Lower leg skin (tissue), 4 donors: Measurements from ENCODE around the gene FXYD5. TPM values are rescaled to one million over a fixed set of nuclear protein-coding genes. Genes with fewer than 3 reads are reported as not detected.

Source experiments
- DNase-seq, 2 donors: peaks; one replicate each; pipeline ENCODE4 v3.0.0-alpha.2; 2019; ENCODE audit warnings: low spot score in 2 of 2
- H3K4me3 ChIP-seq: fragments of 200-600 bp; sonication (generic); 2 replicates; pipeline ENCODE4 v1.5.1; 2017; ENCODE audit warnings: mild to moderate bottlenecking, low read depth; ENCODE audit not compliant: poor library complexity, severe bottlenecking
- CTCF ChIP-seq, 3 donors: fragments of 450-650 bp; IDR thresholded peaks; one replicate each; pipeline ENCODE4 v1.5.1; 2016; ENCODE audit warnings: antibody characterized with exemption in 3 of 3, mild to moderate bottlenecking in 3 of 3, moderate library complexity in 2 of 3
- POLR2A ChIP-seq, 2 donors: fragments of 450-650 bp; IDR thresholded peaks; one replicate each; pipeline ENCODE4 v1.6.1; 2016 to 2017; ENCODE audit warnings: antibody characterized with exemption in 2 of 2, mild to moderate bottlenecking in 1 of 2, moderate library complexity in 1 of 2
- WGBS, 2 donors: methylation state at CpG; one replicate each; pipeline ENCODE4 v1.1.5; 2018; 5-methylcytosine and 5-hydroxymethylcytosine counted together
- intact Hi-C: fragments of 100-400 bp; cut with DNase I; formaldehyde crosslinking; loops from one replicate; pipeline ENCODE4 v1.15.0; 2023; ENCODE audit warnings: low total_unique reads
- total RNA-seq, 4 donors: library from RNA; depleted of rRNA; stranded (reverse); fragments of >200 nt; gene quantifications; one replicate each; pipeline ENCODE4 v1.1.0, GENCODE V29; 2016

The FXYD5 gene
- total RNA-seq, 4 donors from 2014 or later = 41.4 to 59.8 (median 57.7) TPM

GRCh38 chr19:35159606-35160005, 5.1 kb downstream of the FXYD5 start:
- 88% methylated on average over 8 of the region's 8 CpGs for WGBS, 2 donors
- TF ChIP-seq CTCF (IDR thresholded peaks at IDR 0.05) (no peak), POLR2A (IDR thresholded peaks at IDR 0.05) (no peak)
- intact Hi-C loops = no loop called here
- DNase-seq = no peak
- H3K4me3 ChIP-seq = no peak overlapping the region

GRCh38 chr19:35160629-35161433, 6.3 kb downstream of the FXYD5 start:
- intact Hi-C loops = no loop called here
- no peak for DNase-seq
- WGBS, 2 donors = 92 to 94% methylated on average over 9 of the region's 9 CpGs
- H3K4me3 ChIP-seq = no peak overlapping the region
- no peak for TF ChIP-seq POLR2A (IDR thresholded peaks at IDR 0.05)
- no peak for TF ChIP-seq CTCF (IDR thresholded peaks at IDR 0.05)

- no peak overlapping the region for H3K4me3 ChIP-seq
- intact Hi-C loops = no loop called here
- TF ChIP-seq CTCF (IDR thresholded peaks at IDR 0.05) = no peak
- no peak for TF ChIP-seq POLR2A (IDR thresholded peaks at IDR 0.05)
- WGBS, 2 donors = 86 to 89% methylated on average over 2 of the region's 2 CpGs
- no peak for DNase-seq
These were observed 6.9 kb downstream of the FXYD5 start for GRCh38 chr19:35161434-35161743.

GRCh38 chr19:35162471-35163326, 8.2 kb downstream of the FXYD5 start:
- 89 to 90% methylated on average over 6 of the region's 6 CpGs for WGBS, 2 donors

GRCh38 chr19:35164418-35164817, 9.9 kb downstream of the FXYD5 start:
- intact Hi-C loops = no loop called here
- WGBS, 2 donors = 89 to 95% methylated on average over 2 of the region's 2 CpGs
- H3K4me3 ChIP-seq = no peak overlapping the region
- TF ChIP-seq POLR2A (IDR thresholded peaks at IDR 0.05) (no peak), CTCF (IDR thresholded peaks at IDR 0.05) (no peak)
- no peak for DNase-seq

More at GRCh38 chr19:35162471-35163326, 8.2 kb downstream of the FXYD5 start:
- TF ChIP-seq CTCF (IDR thresholded peaks at IDR 0.05) = no peak
- TF ChIP-seq POLR2A (IDR thresholded peaks at IDR 0.05) = no peak
- intact Hi-C loops = no loop called here
- no peak for DNase-seq
- H3K4me3 ChIP-seq = no peak overlapping the region
